Liver (tissue), 9 donors: ENCODE measurements around the gene LARGE2. TPM values are rescaled to one million over a fixed set of nuclear protein-coding genes. Genes with fewer than 3 reads are reported as not detected.

Experiments
- DNase-seq: peaks from one replicate; pipeline ENCODE4 v3.0.0-alpha.2; 2017; ENCODE audit warnings: low spot score
- H3K27ac ChIP-seq, 2 donors: one replicate each; pipeline ENCODE4 v1.7.0; 2013; ENCODE audit warnings: inconsistent platforms in 2 of 2, low read length in 2 of 2, control low read depth in 1 of 2, low read depth in 1 of 2, mild to moderate bottlenecking in 1 of 2
- H3K27me3 ChIP-seq, 4 donors: one replicate each; pipeline versions ENCODE4 v1.6.1 to v1.7.0; 2013; ENCODE audit warnings: low read length in 3 of 4, inconsistent platforms in 1 of 4, mild to moderate bottlenecking in 1 of 4, moderate library complexity in 1 of 4; ENCODE audit not compliant: control insufficient read depth in 4 of 4, insufficient read depth in 4 of 4
- H3K36me3 ChIP-seq, 4 donors: one replicate each; pipeline versions ENCODE4 v1.6.1 to v1.7.0; 2013; ENCODE audit warnings: low read length in 3 of 4, mild to moderate bottlenecking in 3 of 4, low read depth in 1 of 4, moderate library complexity in 1 of 4; ENCODE audit not compliant: control insufficient read depth in 4 of 4, insufficient read depth in 3 of 4
- H3K4me1 ChIP-seq, 4 donors: one replicate each; pipeline versions ENCODE4 v1.6.1 to v1.7.0; 2013; ENCODE audit warnings: low read length in 3 of 4, mild to moderate bottlenecking in 3 of 4, moderate library complexity in 1 of 4; ENCODE audit not compliant: control insufficient read depth in 4 of 4, insufficient read depth in 4 of 4
- H3K4me3 ChIP-seq, 3 donors: one replicate each; pipeline versions ENCODE4 v1.6.1 to v1.7.0; 2013; ENCODE audit warnings: low read length in 3 of 3, control low read depth in 1 of 3, low read depth in 1 of 3, mild to moderate bottlenecking in 1 of 3
- H3K9ac ChIP-seq, 2 donors: one replicate each; pipeline ENCODE4 v1.7.0; 2013; ENCODE audit warnings: low read length in 2 of 2, mild to moderate bottlenecking in 2 of 2, moderate library complexity in 2 of 2, control low read depth in 1 of 2, low read depth in 1 of 2
- H3K9me3 ChIP-seq, 4 donors: one replicate each; pipeline versions ENCODE4 v1.6.1 to v1.7.0; 2013; ENCODE audit warnings: low read length in 3 of 4; ENCODE audit not compliant: control insufficient read depth in 4 of 4
- ATF3 ChIP-seq: IDR thresholded peaks from 2 replicates; pipeline ENCODE4 v1.6.1; 2016; ENCODE audit warnings: antibody characterized with exemption
- CTCF ChIP-seq: fragments of 150-350 bp; IDR thresholded peaks from 2 replicates; pipeline ENCODE4 v1.5.1; 2017; ENCODE audit warnings: improper control_type of control experiment, low read depth, low read length; ENCODE audit not compliant: missing input control
- EGR1 ChIP-seq, 2 donors: IDR thresholded peaks; 2 replicates each; pipeline ENCODE4 v1.6.1; 2016 to 2018; ENCODE audit warnings: antibody characterized with exemption in 2 of 2, low read depth in 2 of 2
- FOXA1 ChIP-seq: IDR thresholded peaks from 2 replicates; pipeline ENCODE4 v1.6.1; 2016; ENCODE audit warnings: antibody characterized with exemption
- FOXA2 ChIP-seq: IDR thresholded peaks from 2 replicates; pipeline ENCODE4 v1.6.1; 2016; ENCODE audit warnings: antibody characterized with exemption
- GABPA ChIP-seq, 2 donors: IDR thresholded peaks in 1 of 2; conservative IDR thresholded peaks in 1 of 2; 2 replicates each; pipeline ENCODE4 v1.6.1; 2016; ENCODE audit warnings: antibody characterized with exemption in 2 of 2, mild to moderate bottlenecking in 1 of 2, moderate library complexity in 1 of 2
- HNF4A ChIP-seq, 2 donors: conservative IDR thresholded peaks; 2 replicates each; pipeline ENCODE4 v1.6.1; 2016; ENCODE audit warnings: antibody characterized with exemption in 2 of 2, mild to moderate bottlenecking in 2 of 2
- HNF4G ChIP-seq: IDR thresholded peaks from 2 replicates; pipeline ENCODE4 v1.6.1; 2016; ENCODE audit warnings: antibody characterized with exemption
- MAX ChIP-seq: IDR thresholded peaks from 2 replicates; pipeline ENCODE4 v1.6.1; 2016; ENCODE audit warnings: antibody characterized with exemption
- REST ChIP-seq: IDR thresholded peaks from 2 replicates; pipeline ENCODE4 v1.6.1; 2016; ENCODE audit warnings: antibody characterized with exemption, mild to moderate bottlenecking
- SP1 ChIP-seq: IDR thresholded peaks from 2 replicates; pipeline ENCODE4 v1.6.1; 2018; ENCODE audit warnings: antibody characterized with exemption, mild to moderate bottlenecking
- YY1 ChIP-seq: IDR thresholded peaks from 2 replicates; pipeline ENCODE4 v1.6.1; 2016; ENCODE audit warnings: antibody characterized with exemption, mild to moderate bottlenecking
- ZBTB33 ChIP-seq: IDR thresholded peaks from 2 replicates; pipeline ENCODE4 v1.6.1; 2016; ENCODE audit warnings: antibody characterized with exemption
- WGBS: extraction: QIAGEN DNeasy Blood & Tissue Kit; methylation state at CpG from one replicate; pipeline ENCODE4 v1.1.7; 2013; 5-methylcytosine and 5-hydroxymethylcytosine counted together
- polyA plus RNA-seq, 2 donors: library from polyadenylated mRNA; stranded (reverse) in 1 of 2; unstranded in 1 of 2; fragments of 200-250 nt in 1 of 2; fragments of >200 nt in 1 of 2; fragmentation: Nextera tagmentation in 1 of 2; extraction: Ambion mirVana in 1 of 2; gene quantifications; one replicate each; pipeline versions ENCODE4 v1.2.1 to v1.2.3, GENCODE V29; 2013 to 2015
- total RNA-seq, 2 donors: library from RNA; depleted of rRNA; stranded (reverse); fragments of >200 nt; gene quantifications; one replicate each; pipeline ENCODE4 v1.2.3, GENCODE V29; 2014
- donor health status: healthy.
- donor health status: healthy.
- donor health status: healthy.
- donor health status: healthy.
- donor health status: healthy.

LARGE2 gene
- total and polyA plus RNA-seq, 4 donors: 1.3 to 1.9 (median 1.5) TPM

- TF ChIP-seq CTCF (no peak), GABPA (IDR thresholded peaks at IDR 0.05 in 1 of 2, conservative IDR thresholded peaks at IDR 0.05 in 1 of 2) (no peak), SP1 (no peak), ATF3 (no peak), FOXA1 (no peak)
Observed at GRCh38 chr11:45945397-45945999, 23.0 kb downstream of the LARGE2 start (continued).

GRCh38 chr11:45947885-45948284 is 25.4 kb downstream of the LARGE2 start:
- TF ChIP-seq MAX (no peak), EGR1 (IDR thresholded peaks at IDR 0.05; ENCODE audit: low read depth in 2 of 2) (no peak), GABPA (IDR thresholded peaks at IDR 0.05 in 1 of 2, conservative IDR thresholded peaks at IDR 0.05 in 1 of 2) (no peak), ZBTB33 (no peak), SP1 (no peak), HNF4A (conservative IDR thresholded peaks at IDR 0.05) (no peak), HNF4G (no peak), REST (no peak), FOXA2 (no peak), YY1 (no peak), ATF3 (no peak)
- no peak for DNase-seq
- Histone ChIP-seq H3K4me3 (no peak overlapping the region), H3K27me3 (no peaks in the 10 kb centered on the region), H3K36me3 (peaks cover 4 to 35% (median 26%) of the 10 kb centered on the region in 4 donors), H3K9me3 (no peaks in the 10 kb centered on the region), H3K9ac (no peak overlapping the region), H3K4me1 (peaks cover 0 to 5% (median 3%) of the 10 kb centered on the region in 4 donors), H3K27ac (no peak overlapping the region)
- whole genome bisulfite sequencing: 100% methylated on average over 1 of the region's 1 CpG
